ENCODE data around the gene TMX3.

DNA sequence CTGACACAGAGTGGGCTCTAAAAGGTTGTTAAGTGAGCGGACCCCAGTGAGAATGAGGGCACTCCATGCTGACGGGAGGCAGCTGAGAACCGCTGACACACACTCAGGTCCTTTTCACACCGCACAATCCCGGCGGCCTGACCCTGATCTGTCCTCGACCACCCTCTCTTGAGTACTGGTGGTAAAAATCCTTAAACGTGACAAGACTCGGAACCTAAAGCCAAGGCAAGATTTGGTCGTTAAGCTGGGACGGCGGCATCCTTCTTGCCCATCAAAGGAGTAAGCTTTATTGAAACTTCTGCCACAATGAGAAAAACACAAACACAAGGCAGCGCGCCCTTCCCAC is 569 bp downstream of the TMX3 start:
- TF ChIP-seq GATA3 (IDR thresholded peaks at IDR 0.05; ENCODE audit: low read depth, low read length) (no peak), GATA2 (IDR thresholded peaks at IDR 0.05; ENCODE audit: low read depth, low read length) (no peak)
